ENCODE measurements around the gene FBRSL1. TPM values are rescaled to one million over a fixed set of nuclear protein-coding genes. Genes with fewer than 3 reads are reported as not detected.

FBRSL1 gene
- total RNA-seq, 1 donor from 2014 or later, result 60.4 TPM

- no peak for DNase-seq (ENCODE audit: low spot score)
- intact Hi-C loops (cut with DNase I), result no loop called here
Observed at GRCh38 chr12:132559652-132560363, 69.9 kb downstream of the FBRSL1 start.

GRCh38 chr12:132560364-132560613, 70.3 kb downstream of the FBRSL1 start:
- intact Hi-C loops (cut with DNase I), result no loop called here
- DNase-seq (ENCODE audit: low spot score), result no peak

GRCh38 chr12:132560614-132561426, 70.9 kb downstream of the FBRSL1 start:
- intact Hi-C loops (cut with DNase I), result no loop called here
- DNase-seq (ENCODE audit: low spot score), result no peak

Other genes starting within 250 kb of the FBRSL1 start
- not detected for gene GALNT9, start 160.6 kb upstream of the FBRSL1 start, total RNA-seq
- not detected for gene LRCOL1, start 120.4 kb downstream of the FBRSL1 start, total RNA-seq
- not detected for gene P2RX2, start 128.6 kb downstream of the FBRSL1 start, total RNA-seq
- gene POLE, start 197.2 kb downstream of the FBRSL1 start, total RNA-seq, result 12.1 TPM
- gene PXMP2, start 197.4 kb downstream of the FBRSL1 start, total RNA-seq, result 36.5 TPM
- gene PGAM5, start 220.7 kb downstream of the FBRSL1 start, total RNA-seq, result 26.1 TPM

Data from cardiac septum (tissue), 1 donor.